HepG2 (cell line): ENCODE results near the gene NIP7. TPM values are rescaled to one million over a fixed set of nuclear protein-coding genes. Genes with fewer than 3 reads are reported as not detected.

Experiments
- ARNTL ChIP-seq: sonication (generic); formaldehyde crosslinking; IDR thresholded peaks from 2 replicates; pipeline ENCODE4 v1.4.0; 2020; ENCODE audit warnings: mild to moderate bottlenecking, missing genetic modification reagents
- BORCS8-MEF2B ChIP-seq: sonication (generic); formaldehyde crosslinking; IDR thresholded peaks from 2 replicates; pipeline ENCODE4 v1.8.0; 2022; ENCODE audit warnings: mild to moderate bottlenecking, missing genetic modification reagents
- CREM ChIP-seq, 2 experiments: sonication (generic) in 1 of 2; formaldehyde crosslinking in 1 of 2; IDR thresholded peaks; 2 replicates each; pipeline versions ENCODE4 v1.4.0 to v1.6.1; 2016 to 2020; ENCODE audit warnings: antibody characterized with exemption in 1 of 2, mild to moderate bottlenecking in 1 of 2, missing genetic modification reagents in 1 of 2
- FOSL2 ChIP-seq: sonication (generic); formaldehyde crosslinking; IDR thresholded peaks from 2 replicates; pipeline ENCODE4 v1.4.0; 2020; ENCODE audit warnings: missing genetic modification reagents
- GATAD1 ChIP-seq: IDR thresholded peaks from 2 replicates; pipeline ENCODE4 v1.6.1; 2016; ENCODE audit warnings: missing genetic modification reagents, missing compliant biosample characterization
- HCFC1 ChIP-seq: fragments of 150-350 bp; IDR thresholded peaks from 2 replicates; pipeline ENCODE4 v1.6.1; 2014; ENCODE audit warnings: low read depth, low read length
- HINFP ChIP-seq: sonication (generic); formaldehyde crosslinking; IDR thresholded peaks from 2 replicates; pipeline ENCODE4 v1.4.0; 2020; ENCODE audit warnings: low read depth, mild to moderate bottlenecking, missing genetic modification reagents
- NCOR1 ChIP-seq: fragments of 200-600 bp; sonication (generic); IDR thresholded peaks from 2 replicates; pipeline ENCODE4 v1.7.0; 2017; ENCODE audit warnings: antibody characterized with exemption, low read length, borderline replicate concordance
- ONECUT2 ChIP-seq: sonication (generic); formaldehyde crosslinking; IDR thresholded peaks from 2 replicates; pipeline ENCODE4 v1.4.0; 2020; ENCODE audit warnings: missing genetic modification reagents
- PRDM10 ChIP-seq: sonication (generic); formaldehyde crosslinking; IDR thresholded peaks from 2 replicates; pipeline ENCODE4 v1.4.0; 2020; ENCODE audit warnings: low read depth, missing genetic modification reagents
- SRSF9 ChIP-seq: fragments of 200-400 bp; formaldehyde crosslinking; IDR thresholded peaks from 2 replicates; pipeline ENCODE4 v1.6.1; 2018; ENCODE audit warnings: borderline replicate concordance, mild to moderate bottlenecking, low read depth, low read length; ENCODE audit not compliant: insufficient read depth, poor library complexity, severe bottlenecking
- THAP9 ChIP-seq: sonication (generic); formaldehyde crosslinking; IDR thresholded peaks from 2 replicates; pipeline ENCODE4; 2020; ENCODE audit warnings: missing genetic modification reagents, mild to moderate bottlenecking, borderline replicate concordance
- ZBTB21 ChIP-seq: sonication (generic); formaldehyde crosslinking; IDR thresholded peaks from 2 replicates; pipeline ENCODE4 v1.4.0; 2020; ENCODE audit warnings: missing genetic modification reagents
- ZBTB26 ChIP-seq: IDR thresholded peaks from 2 replicates; pipeline ENCODE4 v1.6.1; 2016; ENCODE audit warnings: missing compliant biosample characterization, missing genetic modification reagents, borderline replicate concordance
- ZC3H13 ChIP-seq: sonication (generic); formaldehyde crosslinking; IDR thresholded peaks from 2 replicates; pipeline ENCODE4 v1.8.1; 2023; ENCODE audit warnings: mild to moderate bottlenecking, missing genetic modification reagents, moderate library complexity
- ZNF121 ChIP-seq: sonication (generic); formaldehyde crosslinking; IDR thresholded peaks from 2 replicates; pipeline ENCODE4 v1.5.0; 2020; ENCODE audit warnings: mild to moderate bottlenecking, missing genetic modification reagents
- ZNF782 ChIP-seq: sonication (generic); formaldehyde crosslinking; IDR thresholded peaks from 2 replicates; pipeline ENCODE4 v1.4.0; 2020; ENCODE audit warnings: missing genetic modification reagents, mild to moderate bottlenecking, borderline replicate concordance
- ZNF883 ChIP-seq: sonication (generic); formaldehyde crosslinking; IDR thresholded peaks from 2 replicates; pipeline ENCODE4 v1.5.1; 2020; ENCODE audit warnings: mild to moderate bottlenecking, missing genetic modification reagents; ENCODE audit errors: not compliant biosample characterization
- polyA plus RNA-seq, 8 experiments: library from polyadenylated mRNA; depleted of rRNA in 3 of 8; stranded (reverse) in 7 of 8; unstranded in 1 of 8; fragments of >200 nt; fragmentation: Illumina TruSeq in 4 of 8; extraction: Trizol in 4 of 8; gene quantifications; 2 replicates each; pipeline versions ENCODE4 v1.2.1 to v1.2.3, GENCODE V29; 2011 to 2016; ENCODE audit warnings: low read depth in 4 of 8, missing spikeins in 1 of 8, mixed read lengths in 1 of 8; ENCODE audit not compliant: insufficient read depth in 1 of 8
- total RNA-seq, 5 experiments: library from RNA; depleted of rRNA; stranded (reverse); fragments of >200 nt; fragmentation: Illumina TruSeq; extraction: Trizol; gene quantifications; 2 replicates each; pipeline ENCODE4 v1.2.3, GENCODE V29; 2016; ENCODE audit warnings: low read depth in 1 of 5

The NIP7 gene
- total and polyA plus RNA-seq, 2 of the 13 experiments (the other 11 are each of a cell fraction or from before 2014, with no cell fraction given), result 15.3 to 114 TPM

- TF ChIP-seq THAP9 (CRISPR knock-in tag) (peak; percentile 92; the same call in 1 of the 2 replicates), GATAD1 (peak; percentile 98), ZNF121 (CRISPR knock-in tag) (peak; percentile 45; the same call in 1 of the 2 replicates), HINFP (peak; percentile 99), NCOR1 (no peak), ZNF883 (CRISPR knock-in tag) (peak; percentile 56), ZBTB21 (CRISPR knock-in tag) (peak; percentile 74; the same call in 1 of the 2 replicates), CREM (IDR thresholded peaks at IDR 0.05) (peak; percentile 94), CREM (CRISPR knock-in tag; IDR thresholded peaks at IDR 0.05) (no peak; the same call in 1 of the 2 replicates), BORCS8-MEF2B (CRISPR knock-in tag) (peak; percentile 29; the same call in 1 of the 2 replicates), ZBTB26 (CRISPR knock-in tag) (peak; percentile 67; the same call in 1 of the 2 replicates), ZC3H13 (CRISPR knock-in tag) (no peak), PRDM10 (CRISPR knock-in tag) (no peak; the same call in 1 of the 2 replicates), FOSL2 (CRISPR knock-in tag) (peak; percentile 62; the same call in 1 of the 2 replicates), ONECUT2 (peak; percentile 25; the same call in 1 of the 2 replicates), HCFC1 (peak; percentile 75), ZNF782 (no peak; the same call in 1 of the 2 replicates), SRSF9 (no peak), ARNTL (peak; percentile 77)
These were observed at the start of gene NIP7, which contains the start of gene COG8 (continued) for GRCh38 chr16:69339289-69340094.
